ENCODE measurements around the gene ARAP1. TPM values are rescaled to one million over a fixed set of nuclear protein-coding genes. Genes with fewer than 3 reads are reported as not detected.

Gene ARAP1
- total and polyA plus RNA-seq, 2 donors (not counting 1 experiment from before 2014, with no cell fraction given): 41.8 to 113 TPM

- H3K4me3 ChIP-seq (replicated peaks in 1 of 4; ENCODE audit: control extremely low read depth in 1 of 4, insufficient read depth in 1 of 4, low read depth in 3 of 4, low read length in 4 of 4): peak overlapping the region in 2 of 4 experiments; percentile 21 to 37
- no peak overlapping the region for H3K27ac ChIP-seq (ENCODE audit: insufficient read depth, low read length)
- no peak overlapping the region for H3K9ac ChIP-seq (ENCODE audit: insufficient read depth, low read length)
- TF ChIP-seq, protein P1, sequence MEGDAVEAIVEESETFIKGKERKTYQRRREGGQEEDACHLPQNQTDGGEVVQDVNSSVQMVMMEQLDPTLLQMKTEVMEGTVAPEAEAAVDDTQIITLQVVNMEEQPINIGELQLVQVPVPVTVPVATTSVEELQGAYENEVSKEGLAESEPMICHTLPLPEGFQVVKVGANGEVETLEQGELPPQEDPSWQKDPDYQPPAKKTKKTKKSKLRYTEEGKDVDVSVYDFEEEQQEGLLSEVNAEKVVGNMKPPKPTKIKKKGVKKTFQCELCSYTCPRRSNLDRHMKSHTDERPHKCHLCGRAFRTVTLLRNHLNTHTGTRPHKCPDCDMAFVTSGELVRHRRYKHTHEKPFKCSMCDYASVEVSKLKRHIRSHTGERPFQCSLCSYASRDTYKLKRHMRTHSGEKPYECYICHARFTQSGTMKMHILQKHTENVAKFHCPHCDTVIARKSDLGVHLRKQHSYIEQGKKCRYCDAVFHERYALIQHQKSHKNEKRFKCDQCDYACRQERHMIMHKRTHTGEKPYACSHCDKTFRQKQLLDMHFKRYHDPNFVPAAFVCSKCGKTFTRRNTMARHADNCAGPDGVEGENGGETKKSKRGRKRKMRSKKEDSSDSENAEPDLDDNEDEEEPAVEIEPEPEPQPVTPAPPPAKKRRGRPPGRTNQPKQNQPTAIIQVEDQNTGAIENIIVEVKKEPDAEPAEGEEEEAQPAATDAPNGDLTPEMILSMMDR (conservative IDR thresholded peaks at IDR 0.05 in 1 of 2, IDR thresholded peaks at IDR 0.05 in 1 of 2; ENCODE audit: low read depth in 1 of 2, low read length in 2 of 2): no peak
- TF ChIP-seq EZH2 (IDR thresholded peaks at IDR 0.05; ENCODE audit: low read length, missing control alignments): no peak
- H3K36me3 ChIP-seq (ENCODE audit: control insufficient read depth, insufficient read depth, low read length): no peaks in the 10 kb centered on the region
- no peak overlapping the region for H2AFZ ChIP-seq (ENCODE audit: low read length)
- H3K9me3 ChIP-seq (ENCODE audit: control insufficient read depth, insufficient read depth, low read depth, low read length): no peaks in the 10 kb centered on the region
- DNase-seq (ENCODE audit: low read depth in 2 of 2): no peak
- no peak overlapping the region for H3K4me2 ChIP-seq (ENCODE audit: extremely low read depth, insufficient read depth, low read length)
- no peaks in the 10 kb centered on the region for H4K20me1 ChIP-seq (ENCODE audit: control insufficient read depth, extremely low read depth, insufficient read depth, low read length)
- no peaks in the 10 kb centered on the region for H3K4me1 ChIP-seq (ENCODE audit: control insufficient read depth, extremely low read depth, insufficient read depth, low read length)
- no peaks in the 10 kb centered on the region for H3K79me2 ChIP-seq (ENCODE audit: control insufficient read depth, insufficient read depth, low read length)
- peaks cover 3% of the 10 kb centered on the region for H3K27me3 ChIP-seq (ENCODE audit: control insufficient read depth, insufficient read depth, low read length)
Measured at GRCh38 chr11:72782081-72782920, 30.1 kb upstream of the ARAP1 start.

- peak overlapping the region; percentile 3 for H3K4me2 ChIP-seq (ENCODE audit: extremely low read depth, insufficient read depth, low read length)
- H2AFZ ChIP-seq (ENCODE audit: low read length): no peak overlapping the region
- H4K20me1 ChIP-seq (ENCODE audit: control insufficient read depth, extremely low read depth, insufficient read depth, low read length): no peaks in the 10 kb centered on the region
- H3K9me3 ChIP-seq (ENCODE audit: control insufficient read depth, insufficient read depth, low read depth, low read length): no peaks in the 10 kb centered on the region
- no peak overlapping the region for H3K27ac ChIP-seq (ENCODE audit: insufficient read depth, low read length)
- TF ChIP-seq EZH2 (IDR thresholded peaks at IDR 0.05; ENCODE audit: low read length, missing control alignments): no peak
- TF ChIP-seq, protein P1 (conservative IDR thresholded peaks at IDR 0.05 in 1 of 2, IDR thresholded peaks at IDR 0.05 in 1 of 2; ENCODE audit: low read depth in 1 of 2, low read length in 2 of 2): no peak
- H3K4me3 ChIP-seq (replicated peaks in 1 of 4; ENCODE audit: control extremely low read depth in 1 of 4, insufficient read depth in 1 of 4, low read depth in 3 of 4, low read length in 4 of 4): peak overlapping the region; percentile 14 to 52 (median 19)
- H3K27me3 ChIP-seq (ENCODE audit: control insufficient read depth, insufficient read depth, low read length): peaks cover 3% of the 10 kb centered on the region
- no peaks in the 10 kb centered on the region for H3K4me1 ChIP-seq (ENCODE audit: control insufficient read depth, extremely low read depth, insufficient read depth, low read length)
- no peaks in the 10 kb centered on the region for H3K36me3 ChIP-seq (ENCODE audit: control insufficient read depth, insufficient read depth, low read length)
- peak overlapping the region; percentile 16 for H3K9ac ChIP-seq (ENCODE audit: insufficient read depth, low read length)
- H3K79me2 ChIP-seq (ENCODE audit: control insufficient read depth, insufficient read depth, low read length): no peaks in the 10 kb centered on the region
- no peak for DNase-seq (ENCODE audit: low read depth in 2 of 2)
Measured at GRCh38 chr11:72781313-72782080, 29.3 kb upstream of the ARAP1 start.

- DNase-seq (ENCODE audit: low read depth in 2 of 2): no peak
- H3K9me3 ChIP-seq (ENCODE audit: control insufficient read depth, insufficient read depth, low read depth, low read length): no peaks in the 10 kb centered on the region
- peaks cover 3% of the 10 kb centered on the region for H3K27me3 ChIP-seq (ENCODE audit: control insufficient read depth, insufficient read depth, low read length)
- no peak overlapping the region for H3K27ac ChIP-seq (ENCODE audit: insufficient read depth, low read length)
- H3K36me3 ChIP-seq (ENCODE audit: control insufficient read depth, insufficient read depth, low read length): no peaks in the 10 kb centered on the region
- H3K9ac ChIP-seq (ENCODE audit: insufficient read depth, low read length): no peak overlapping the region
- no peak for TF ChIP-seq EZH2 (IDR thresholded peaks at IDR 0.05; ENCODE audit: low read length, missing control alignments)
- TF ChIP-seq, protein P1 (conservative IDR thresholded peaks at IDR 0.05 in 1 of 2, IDR thresholded peaks at IDR 0.05 in 1 of 2; ENCODE audit: low read depth in 1 of 2, low read length in 2 of 2): no peak
- peak overlapping the region in 3 of 4 experiments; percentile 10 to 52 (median 17) for H3K4me3 ChIP-seq (replicated peaks in 1 of 4; ENCODE audit: control extremely low read depth in 1 of 4, insufficient read depth in 1 of 4, low read depth in 3 of 4, low read length in 4 of 4)
- H3K4me2 ChIP-seq (ENCODE audit: extremely low read depth, insufficient read depth, low read length): no peak overlapping the region
- H2AFZ ChIP-seq (ENCODE audit: low read length): no peak overlapping the region
- no peaks in the 10 kb centered on the region for H3K79me2 ChIP-seq (ENCODE audit: control insufficient read depth, insufficient read depth, low read length)
- H4K20me1 ChIP-seq (ENCODE audit: control insufficient read depth, extremely low read depth, insufficient read depth, low read length): no peaks in the 10 kb centered on the region
- no peaks in the 10 kb centered on the region for H3K4me1 ChIP-seq (ENCODE audit: control insufficient read depth, extremely low read depth, insufficient read depth, low read length)
Measured at GRCh38 chr11:72781063-72781312, 28.8 kb upstream of the ARAP1 start.
